Right lung (tissue), 10 donors: ENCODE measurements around the gene GJB3. TPM values are rescaled to one million over a fixed set of nuclear protein-coding genes. Genes with fewer than 3 reads are reported as not detected.
A peak's percentile ranks its signal among the peaks of the same experiment; 100 is the strongest.
"Not testable (repeated sequence)": the region's sequence is repeated elsewhere in the genome, so short reads cannot be mapped to it uniquely, and the experiment has no call there.

Experiments used
- DNase-seq, 2 donors: peaks; one replicate each; pipeline ENCODE4 v3.0.0-alpha.2; 2013
- long read RNA-seq, 8 donors: transcript quantifications; one replicate each; lab custom pipeline, GENCODE V29; 2026
- polyA plus RNA-seq, 5 donors: library from polyadenylated mRNA; unstranded; fragments of 120-200 nt; gene quantifications; one replicate each; pipeline versions ENCODE4 v1.2.1 to v1.2.3, GENCODE V29; 2013; ENCODE audit warnings: inconsistent platforms in 1 of 5, low replicate concordance in 1 of 5; ENCODE audit not compliant: insufficient read length in 5 of 5, insufficient read depth in 1 of 5

GJB3 gene
- polyA plus RNA-seq = under 1 TPM in 3 of 5 donors, not detected in 2; 0.09 to 0.21 (median 0.09) TPM
- long read RNA-seq, donor 1 = 0 reads
- long read RNA-seq, donor 2 = 0 reads
- long read RNA-seq, donor 3 = 0 reads
- long read RNA-seq, donor 4 = 0 reads
- long read RNA-seq, donor 5 = 0 reads
- long read RNA-seq, donor 6 = 0 reads
- long read RNA-seq, donor 7 = 0 reads
- long read RNA-seq, donor 8 = 0 reads

GRCh38 chr1:34781071-34781843 lies at the start of gene GJB3:
Gene GJB3, plus strand, starts transcription at chr1:34781214. Its CDS starts 3,549 bp downstream, at chr1:34784763.
- no peak for DNase-seq

GRCh38 chr1:34732831-34733230 lies 48.2 kb upstream of the GJB3 start:
- DNase-seq = not testable (repeated sequence)

- no peak for DNase-seq
Measured at GRCh38 chr1:34736692-34737091, 44.3 kb upstream of the GJB3 start.

- not testable (repeated sequence) for DNase-seq
Measured at GRCh38 chr1:34737236-34737635, 43.8 kb upstream of the GJB3 start.

GRCh38 chr1:34739613-34740012 lies 41.4 kb upstream of the GJB3 start:
- no peak for DNase-seq

GRCh38 chr1:34740161-34740868 lies 40.7 kb upstream of the GJB3 start:
- DNase-seq = no peak

- peak; percentile 30 to 51 for DNase-seq
Measured at GRCh38 chr1:34742667-34743270, 38.2 kb upstream of the GJB3 start.

- DNase-seq = no peak
Measured at GRCh38 chr1:34743775-34744174, 37.2 kb upstream of the GJB3 start.

- no peak for DNase-seq
Measured at GRCh38 chr1:34744851-34745250, 36.2 kb upstream of the GJB3 start.

GRCh38 chr1:34745666-34746065 lies 35.3 kb upstream of the GJB3 start:
- no peak for DNase-seq

GRCh38 chr1:34746101-34746500 lies 34.9 kb upstream of the GJB3 start:
- no peak for DNase-seq

- DNase-seq = no peak
Measured at GRCh38 chr1:34746785-34747637, 34.0 kb upstream of the GJB3 start.

GRCh38 chr1:34747638-34747941 lies 33.4 kb upstream of the GJB3 start:
- no peak for DNase-seq

- no peak for DNase-seq
Measured at GRCh38 chr1:34749992-34750391, 31.0 kb upstream of the GJB3 start.

GRCh38 chr1:34750610-34751009 lies 30.4 kb upstream of the GJB3 start:
- DNase-seq = no peak

- DNase-seq = no peak
Measured at GRCh38 chr1:34753163-34753562, 27.9 kb upstream of the GJB3 start.

GRCh38 chr1:34754964-34755637 lies 25.9 kb upstream of the GJB3 start, which contains the start of gene GJB5:
Gene GJB5, plus strand, starts transcription at chr1:34755047. Its CDS starts 2,284 bp downstream, at chr1:34757331.
- no peak for DNase-seq

GRCh38 chr1:34755961-34756360 lies 25.1 kb upstream of the GJB3 start:
- DNase-seq = no peak

- DNase-seq = no peak
Measured at GRCh38 chr1:34757386-34757785, 23.6 kb upstream of the GJB3 start.

GRCh38 chr1:34758751-34759150 lies 22.3 kb upstream of the GJB3 start:
- no peak for DNase-seq
